ENCODE data around the gene FAM168A.

Gene FAM168A

GRCh38 chr11:73597956-73598718 is at the start of gene FAM168A:
FAM168A (minus strand) TSS chr11:73598112; CDS start chr11:73468474, 129,638 bp downstream.
- DNase-seq, result peak; percentile 96

- peak; percentile 91 for DNase-seq
Measured at GRCh38 chr11:73647459-73648100, 49.7 kb upstream of the FAM168A start.

GRCh38 chr11:73645972-73646631 is 48.2 kb upstream of the FAM168A start, which contains the start of gene PLEKHB1:
PLEKHB1 (plus strand) TSS chr11:73646581; CDS start chr11:73646609, 28 bp downstream.
- DNase-seq, result no peak

GRCh38 chr11:73645121-73645969 is 47.4 kb upstream of the FAM168A start:
- no peak for DNase-seq

- DNase-seq, result no peak
Measured at GRCh38 chr11:73641668-73642067, 43.8 kb upstream of the FAM168A start.

- no peak for DNase-seq
Measured at GRCh38 chr11:73640592-73640991, 42.7 kb upstream of the FAM168A start.

GRCh38 chr11:73637012-73637411 is 39.1 kb upstream of the FAM168A start:
- no peak for DNase-seq

GRCh38 chr11:73636249-73636648 is 38.3 kb upstream of the FAM168A start:
- no peak for DNase-seq

- no peak for DNase-seq
Measured at GRCh38 chr11:73635721-73636120, 37.8 kb upstream of the FAM168A start.

GRCh38 chr11:73633999-73634398 is 36.1 kb upstream of the FAM168A start:
- DNase-seq, result no peak

- no peak for DNase-seq
Measured at GRCh38 chr11:73632996-73633395, 35.1 kb upstream of the FAM168A start.

- DNase-seq, result no peak
Measured at GRCh38 chr11:73629907-73630306, 32.0 kb upstream of the FAM168A start.

GRCh38 chr11:73625696-73626318 is 27.9 kb upstream of the FAM168A start:
- peak; percentile 76 for DNase-seq

- no peak for DNase-seq
Measured at GRCh38 chr11:73623686-73624085, 25.8 kb upstream of the FAM168A start.

GRCh38 chr11:73622926-73623593 is 25.1 kb upstream of the FAM168A start:
- no peak for DNase-seq

- no peak for DNase-seq
Measured at GRCh38 chr11:73614591-73614990, 16.7 kb upstream of the FAM168A start.

- DNase-seq, result no peak
Measured at GRCh38 chr11:73612601-73613140, 14.8 kb upstream of the FAM168A start.

GRCh38 chr11:73598719-73599379 is 937 bp upstream of the FAM168A start:
- DNase-seq, result no peak

- DNase-seq, result no peak
Measured at GRCh38 chr11:73597336-73597955, 466 bp downstream of the FAM168A start.

GRCh38 chr11:73596547-73596946 is 1.4 kb downstream of the FAM168A start:
- DNase-seq, result no peak

Measured in activated CD4-positive, alpha-beta T cell treated with anti-CD3 and anti-CD28 coated beads, Interleukin-2, Interleukin-6, amounts not matched to agents 100 ng/mL and 50 ng/mL, durations not matched to agents 16 hours and 8 hours (primary cell).